ENCODE data around the gene CYB5B.

CYB5B gene

GRCh38 chr16:69410219-69410990 is 14.0 kb upstream of the CYB5B start:
- no peak overlapping the region for H3K4me3 ChIP-seq (ENCODE audit: low read depth in 1 of 2, low read length in 1 of 2)
- H3K4me1 ChIP-seq (ENCODE audit: control insufficient read depth in 1 of 2, insufficient read depth in 1 of 2, low read depth in 1 of 2, low read length in 1 of 2), result no peaks in the 10 kb centered on the region
- no peak overlapping the region for H3K27ac ChIP-seq

GRCh38 chr16:69411064-69411985 is 13.1 kb upstream of the CYB5B start:
- no peak for TF ChIP-seq CTCF (IDR thresholded peaks at IDR 0.05)
- Histone ChIP-seq H3K27me3 (no peaks in the 10 kb centered on the region), H3K4me1 (ENCODE audit: control insufficient read depth in 1 of 2, insufficient read depth in 1 of 2, low read depth in 1 of 2, low read length in 1 of 2) (no peaks in the 10 kb centered on the region), H3K4me3 (ENCODE audit: low read depth in 1 of 2, low read length in 1 of 2) (no peak overlapping the region), H3K9me3 (no peaks in the 10 kb centered on the region), H3K27ac (no peak overlapping the region), H3K36me3 (no peaks in the 10 kb centered on the region)

More at GRCh38 chr16:69410219-69410990, 14.0 kb upstream of the CYB5B start:
- H3K27me3 ChIP-seq, result no peaks in the 10 kb centered on the region
- TF ChIP-seq CTCF (IDR thresholded peaks at IDR 0.05), result no peak
- no peaks in the 10 kb centered on the region for H3K36me3 ChIP-seq
- H3K9me3 ChIP-seq, result no peaks in the 10 kb centered on the region

- Histone ChIP-seq H3K4me3 (ENCODE audit: low read depth in 1 of 2, low read length in 1 of 2) (no peak overlapping the region), H3K27ac (no peak overlapping the region), H3K36me3 (no peaks in the 10 kb centered on the region), H3K9me3 (no peaks in the 10 kb centered on the region), H3K4me1 (ENCODE audit: control insufficient read depth in 1 of 2, insufficient read depth in 1 of 2, low read depth in 1 of 2, low read length in 1 of 2) (no peaks in the 10 kb centered on the region), H3K27me3 (no peaks in the 10 kb centered on the region)
- no peak for TF ChIP-seq CTCF (IDR thresholded peaks at IDR 0.05)
These were observed 12.1 kb upstream of the CYB5B start for GRCh38 chr16:69412287-69412686.

- Histone ChIP-seq H3K9me3 (no peaks in the 10 kb centered on the region), H3K36me3 (no peaks in the 10 kb centered on the region), H3K4me3 (ENCODE audit: low read depth in 1 of 2, low read length in 1 of 2) (no peak overlapping the region), H3K27ac (no peak overlapping the region), H3K4me1 (ENCODE audit: control insufficient read depth in 1 of 2, insufficient read depth in 1 of 2, low read depth in 1 of 2, low read length in 1 of 2) (no peaks in the 10 kb centered on the region), H3K27me3 (no peaks in the 10 kb centered on the region)
- TF ChIP-seq CTCF (IDR thresholded peaks at IDR 0.05), result no peak
These were observed 11.3 kb upstream of the CYB5B start for GRCh38 chr16:69413045-69413664.

- Histone ChIP-seq H3K27ac (no peak overlapping the region), H3K27me3 (no peaks in the 10 kb centered on the region), H3K36me3 (no peaks in the 10 kb centered on the region), H3K4me1 (ENCODE audit: control insufficient read depth in 1 of 2, insufficient read depth in 1 of 2, low read depth in 1 of 2, low read length in 1 of 2) (no peaks in the 10 kb centered on the region), H3K4me3 (ENCODE audit: low read depth in 1 of 2, low read length in 1 of 2) (no peak overlapping the region), H3K9me3 (no peaks in the 10 kb centered on the region)
- TF ChIP-seq CTCF (IDR thresholded peaks at IDR 0.05), result no peak
These were observed 6.8 kb upstream of the CYB5B start for GRCh38 chr16:69417520-69418199.
